Measurements from ENCODE around the gene TTC5.

Gene TTC5

DNA sequence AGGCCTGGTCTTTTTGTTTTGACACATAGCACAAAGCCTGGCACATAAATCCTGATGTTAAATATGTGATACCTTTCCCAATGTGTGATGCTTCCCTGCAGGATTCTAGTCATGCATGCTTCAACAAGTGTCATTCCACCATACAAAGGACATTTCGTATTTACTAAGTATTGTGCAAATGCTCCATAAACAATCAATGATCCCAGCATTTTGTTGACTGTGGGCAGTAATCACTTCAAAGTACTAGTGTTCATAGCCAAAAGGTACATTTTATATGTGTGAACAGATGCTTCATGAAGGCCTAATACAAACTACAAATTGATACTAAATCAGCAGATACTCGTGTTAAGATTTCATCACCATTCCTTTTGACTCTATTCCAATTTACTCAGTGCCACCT, 23.0 kb upstream of the TTC5 start:
- no peaks in the 10 kb centered on the region for H3K27me3 ChIP-seq (ENCODE audit: insufficient read depth, low read length)
- H4K20me1 ChIP-seq (ENCODE audit: insufficient read depth, low read length): no peaks in the 10 kb centered on the region
- H3K4me2 ChIP-seq (ENCODE audit: low read length): no peak overlapping the region
- H3K27ac ChIP-seq (ENCODE audit: low read depth, low read length, poor library complexity, severe bottlenecking): no peak overlapping the region
- peaks cover 23% of the 10 kb centered on the region for H3K4me1 ChIP-seq (ENCODE audit: insufficient read depth, low read length, severe bottlenecking)
- no peaks in the 10 kb centered on the region for H3K9me3 ChIP-seq (ENCODE audit: low read length)
- peaks cover 7% of the 10 kb centered on the region; the same call in 1 of the 2 replicates for H3F3A ChIP-seq (ENCODE audit: insufficient read depth, low read length)
- TF ChIP-seq EZH2 (IDR thresholded peaks at IDR 0.05; ENCODE audit: borderline replicate concordance, low read length) (no peak), CTCF (IDR thresholded peaks at IDR 0.05; ENCODE audit: low read length) (no peak)
- H3K9me2 ChIP-seq (ENCODE audit: low read depth, low read length): no peaks in the 10 kb centered on the region
- H2AFZ ChIP-seq (ENCODE audit: low read length): no peak overlapping the region
- H3K9ac ChIP-seq (ENCODE audit: low read length): no peak overlapping the region
- H3K36me3 ChIP-seq (ENCODE audit: insufficient read depth, low read length): peaks cover 31% of the 10 kb centered on the region
- peaks cover 30% of the 10 kb centered on the region for H3K79me2 ChIP-seq (ENCODE audit: insufficient read depth, low read length)
- H3K4me3 ChIP-seq (ENCODE audit: low read depth, low read length, poor library complexity, severe bottlenecking): no peak overlapping the region

DNA sequence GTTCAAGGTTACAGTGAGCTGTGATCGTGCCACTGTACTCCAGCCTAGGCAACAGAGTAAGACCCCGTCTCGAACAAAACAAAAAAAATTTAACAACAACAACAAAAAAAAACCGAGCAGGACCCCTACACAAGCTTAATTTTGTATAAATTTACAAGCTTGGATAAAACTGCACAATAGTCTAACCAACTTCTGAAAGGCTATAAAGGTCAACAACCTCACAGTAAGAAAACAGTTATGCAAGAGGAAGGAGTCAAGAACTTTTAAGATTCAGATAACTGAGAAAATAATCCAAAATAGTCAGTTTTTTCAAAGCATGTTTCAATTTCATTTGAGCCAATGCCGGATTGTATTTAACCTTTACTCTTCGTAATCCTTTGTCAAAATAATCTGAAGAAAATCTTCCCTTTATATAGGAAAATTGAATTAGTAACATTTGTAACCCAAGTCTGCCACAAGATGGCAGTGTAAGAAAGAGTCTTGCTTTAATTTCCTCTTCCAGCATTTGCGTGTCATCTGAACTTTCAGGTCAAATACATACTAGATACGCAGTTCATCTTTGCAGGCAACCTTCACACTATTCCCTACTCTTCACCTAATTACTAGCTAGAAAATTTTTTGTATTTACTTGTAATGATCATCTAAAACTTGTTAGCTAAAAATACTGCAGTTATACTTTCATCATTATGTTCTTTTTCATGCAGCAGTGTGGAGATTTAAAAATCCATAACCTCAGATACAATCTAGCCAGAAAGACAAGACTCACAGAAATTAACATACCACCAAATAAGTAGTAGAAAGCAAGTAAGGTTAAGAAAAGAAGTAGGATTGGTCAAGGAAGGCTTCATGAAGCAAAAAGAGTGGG, 21.5 kb upstream of the TTC5 start:
- no peaks in the 10 kb centered on the region for H3K9me2 ChIP-seq (ENCODE audit: low read depth, low read length)
- no peak overlapping the region for H3K4me3 ChIP-seq (ENCODE audit: low read depth, low read length, poor library complexity, severe bottlenecking)
- H3K27me3 ChIP-seq (ENCODE audit: insufficient read depth, low read length): no peaks in the 10 kb centered on the region
- H3F3A ChIP-seq (ENCODE audit: insufficient read depth, low read length): peaks cover 7% of the 10 kb centered on the region; the same call in 1 of the 2 replicates
- no peaks in the 10 kb centered on the region for H3K9me3 ChIP-seq (ENCODE audit: low read length)
- no peaks in the 10 kb centered on the region for H4K20me1 ChIP-seq (ENCODE audit: insufficient read depth, low read length)
- H3K27ac ChIP-seq (ENCODE audit: low read depth, low read length, poor library complexity, severe bottlenecking): no peak overlapping the region
- peaks cover 21% of the 10 kb centered on the region for H3K79me2 ChIP-seq (ENCODE audit: insufficient read depth, low read length)
- no peak overlapping the region for H2AFZ ChIP-seq (ENCODE audit: low read length)
- H3K4me1 ChIP-seq (ENCODE audit: insufficient read depth, low read length, severe bottlenecking): peaks cover 16% of the 10 kb centered on the region
- 0 out of 2 replicates have a peak overlapping the region, but pooled peaks have one; percentile 7 for H3K9ac ChIP-seq (ENCODE audit: low read length)
- peaks cover 41% of the 10 kb centered on the region for H3K36me3 ChIP-seq (ENCODE audit: insufficient read depth, low read length)
- peak; percentile 73 for TF ChIP-seq CTCF (IDR thresholded peaks at IDR 0.05; ENCODE audit: low read length)
- no peak for TF ChIP-seq EZH2 (IDR thresholded peaks at IDR 0.05; ENCODE audit: borderline replicate concordance, low read length)
- H3K4me2 ChIP-seq (ENCODE audit: low read length): no peak overlapping the region

DNA sequence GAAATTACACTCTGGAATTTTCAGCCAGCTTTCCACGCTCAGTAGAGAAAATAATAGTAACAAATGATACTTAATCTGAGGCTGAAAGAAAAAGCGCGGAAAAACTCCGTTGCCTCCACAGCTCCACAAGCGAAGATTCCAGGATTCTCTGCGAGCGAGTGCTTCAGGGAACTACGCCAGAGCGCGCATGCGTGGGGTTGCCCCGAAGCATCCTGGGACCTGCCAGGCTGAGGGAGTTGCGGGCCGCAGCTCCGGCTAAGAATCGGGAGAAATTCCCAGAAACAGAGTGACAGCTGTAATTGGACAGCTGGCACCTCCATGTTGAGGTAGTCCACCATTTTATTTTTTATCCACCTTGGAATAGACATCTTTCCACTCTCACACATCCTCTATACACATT, 12.0 kb upstream of the TTC5 start:
- no peaks in the 10 kb centered on the region for H3K79me2 ChIP-seq (ENCODE audit: insufficient read depth, low read length)
- H2AFZ ChIP-seq (ENCODE audit: low read length): no peak overlapping the region
- H3K27ac ChIP-seq (ENCODE audit: low read depth, low read length, poor library complexity, severe bottlenecking): no peak overlapping the region
- no peaks in the 10 kb centered on the region for H3K9me2 ChIP-seq (ENCODE audit: low read depth, low read length)
- no peaks in the 10 kb centered on the region for H3F3A ChIP-seq (ENCODE audit: insufficient read depth, low read length)
- no peaks in the 10 kb centered on the region for H4K20me1 ChIP-seq (ENCODE audit: insufficient read depth, low read length)
- no peak overlapping the region for H3K9ac ChIP-seq (ENCODE audit: low read length)
- TF ChIP-seq CTCF (IDR thresholded peaks at IDR 0.05; ENCODE audit: low read length): no peak
- no peak for TF ChIP-seq EZH2 (IDR thresholded peaks at IDR 0.05; ENCODE audit: borderline replicate concordance, low read length)
- H3K4me2 ChIP-seq (ENCODE audit: low read length): no peak overlapping the region
- H3K4me3 ChIP-seq (ENCODE audit: low read depth, low read length, poor library complexity, severe bottlenecking): no peak overlapping the region
- no peaks in the 10 kb centered on the region for H3K27me3 ChIP-seq (ENCODE audit: insufficient read depth, low read length)
- no peaks in the 10 kb centered on the region for H3K9me3 ChIP-seq (ENCODE audit: low read length)
- H3K4me1 ChIP-seq (ENCODE audit: insufficient read depth, low read length, severe bottlenecking): no peaks in the 10 kb centered on the region
- H3K36me3 ChIP-seq (ENCODE audit: insufficient read depth, low read length): peaks cover 72% of the 10 kb centered on the region

All from OCI-LY1 (cell line).